A549 (cell line): Measurements from ENCODE around the gene ZDHHC18. TPM values are rescaled to one million over a fixed set of nuclear protein-coding genes. Genes with fewer than 3 reads are reported as not detected.

Experiments used
- ATAC-seq, 2 experiments: fragments of 200-7000 bp in 1 of 2; fragments of >200 bp in 1 of 2; cut with Nextera tagmentation in 1 of 2; cut with Tn5 transposase in 1 of 2; 3 replicates each; pipeline versions ENCODE4 v1.8.0 to v1.9.1; 2018 to 2020; ENCODE audit warnings: mild to moderate bottlenecking in 1 of 2, moderate library complexity in 1 of 2
- CTCF ChIA-PET: fragments of 300-600 bp; sonication (Branson Sonifier 250); formaldehyde crosslinking; extraction: SDS; loops from one replicate; lab custom pipeline; 2021; ENCODE audit warnings: antibody characterized with exemption, inconsistent platforms; lab: Yijun Ruan, JAX
- POLR2A ChIA-PET: fragments of 350-600 bp; formaldehyde crosslinking; extraction: SDS; loops from one replicate; lab custom pipeline; 2021; ENCODE audit warnings: antibody characterized with exemption, inconsistent platforms; lab: Yijun Ruan, JAX
- DNase-seq, 2 experiments: peaks; one replicate each; pipeline versions ENCODE4 v3.0.0 to v3.0.0-alpha.2; 2011 to 2016; ENCODE audit warnings: low read depth in 1 of 2, low spot score in 1 of 2
- FAIRE-seq: peaks from 2 replicates; lab custom pipeline; 2011; peaks lifted over from hg19 to GRCh38; lab: Jason Lieb, UNC
- H3K27ac ChIP-seq, 2 experiments: fragments of >200 bp; sonication (Bioruptor Twin); formaldehyde crosslinking; 3 replicates each; pipeline ENCODE4 v1.5.1; 2016 to 2017
- H3K4me1 ChIP-seq: fragments of >200 bp; sonication (Bioruptor Twin); formaldehyde crosslinking; 3 replicates; pipeline ENCODE4 v1.6.1; 2016
- H3K4me2 ChIP-seq: fragments of >200 bp; sonication (Bioruptor Twin); formaldehyde crosslinking; 3 replicates; pipeline ENCODE4 v1.6.1; 2016
- H3K4me3 ChIP-seq: fragments of >200 bp; sonication (Bioruptor Twin); formaldehyde crosslinking; 3 replicates; pipeline ENCODE4 v1.5.1; 2016
- H3K9me3 ChIP-seq: fragments of >200 bp; sonication (Bioruptor Twin); formaldehyde crosslinking; 3 replicates; pipeline ENCODE4 v1.6.1; 2016
- BCL3 ChIP-seq: fragments of >200 bp; sonication (Bioruptor Twin); formaldehyde crosslinking; IDR thresholded peaks from 3 replicates; pipeline ENCODE4 v1.6.1; 2016
- CBX2 ChIP-seq: fragments of 200-600 bp; sonication (generic); IDR thresholded peaks from 2 replicates; pipeline ENCODE4 v1.6.1; 2016; ENCODE audit warnings: low read depth, mild to moderate bottlenecking, borderline replicate concordance
- CTCF ChIP-seq: fragments of >200 bp; sonication (Bioruptor Twin); formaldehyde crosslinking; IDR thresholded peaks from 3 replicates; pipeline ENCODE4 v1.5.1; 2016
- E2F6 ChIP-seq: IDR thresholded peaks from 2 replicates; pipeline ENCODE4 v1.6.1; 2012; ENCODE audit warnings: low read depth, borderline replicate concordance
- EHMT2 ChIP-seq: fragments of 200-600 bp; sonication (generic); IDR thresholded peaks from 2 replicates; pipeline ENCODE4 v1.6.1; 2016; ENCODE audit warnings: antibody characterized with exemption, low read depth, mild to moderate bottlenecking, moderate library complexity
- FOSB ChIP-seq: fragments of 250-450 bp; sonication (Bioruptor Pico); IDR thresholded peaks from 2 replicates; pipeline ENCODE4 v1.5.0; 2020; ENCODE audit warnings: mild to moderate bottlenecking, moderate library complexity
- HEYL ChIP-seq: fragments of 250-450 bp; sonication (Bioruptor Pico); IDR thresholded peaks from 2 replicates; pipeline ENCODE4 v1.8.0; 2021; ENCODE audit warnings: mild to moderate bottlenecking, moderate library complexity
- JUN ChIP-seq, 2 experiments: fragments of >200 bp; sonication (Bioruptor Twin); formaldehyde crosslinking; IDR thresholded peaks; 2 replicates in 1 of 2; 3 replicates in 1 of 2; pipeline ENCODE4 v1.6.1; 2016 to 2017
- JUNB ChIP-seq: fragments of >200 bp; sonication (Bioruptor Twin); formaldehyde crosslinking; IDR thresholded peaks from 2 replicates; pipeline ENCODE4 v1.6.1; 2016
- KDM1A ChIP-seq: fragments of 200-600 bp; sonication (generic); IDR thresholded peaks from 2 replicates; pipeline ENCODE4 v1.6.1; 2016; ENCODE audit warnings: low read depth, mild to moderate bottlenecking
- KDM5A ChIP-seq: fragments of 200-600 bp; sonication (generic); IDR thresholded peaks from 2 replicates; pipeline ENCODE4 v1.6.1; 2016; ENCODE audit warnings: antibody characterized with exemption, mild to moderate bottlenecking
- MAX ChIP-seq: IDR thresholded peaks from 2 replicates; pipeline ENCODE4 v1.6.1; 2012
- NPAS2 ChIP-seq: fragments of 250-450 bp; sonication (Bioruptor Pico); IDR thresholded peaks from 2 replicates; pipeline ENCODE4 v1.8.0; 2022; ENCODE audit warnings: mild to moderate bottlenecking, moderate library complexity, borderline replicate concordance
- POLR2A ChIP-seq: IDR thresholded peaks from 2 replicates; pipeline ENCODE4 v1.6.1; 2012; ENCODE audit warnings: mild to moderate bottlenecking, low read length
- RCOR1 ChIP-seq: fragments of 150-350 bp; IDR thresholded peaks from 2 replicates; pipeline ENCODE4 v1.6.1; 2014; ENCODE audit warnings: antibody characterized with exemption, low read length, low read depth
- SMC3 ChIP-seq: fragments of >200 bp; sonication (Bioruptor Twin); formaldehyde crosslinking; IDR thresholded peaks from 3 replicates; pipeline ENCODE4 v1.6.1; 2018; ENCODE audit warnings: inconsistent platforms
- SREBF2 ChIP-seq: fragments of 450-650 bp; IDR thresholded peaks from 2 replicates; pipeline ENCODE4 v1.6.1; 2014; ENCODE audit warnings: mild to moderate bottlenecking, moderate library complexity
- TP53 ChIP-seq: fragments of 250-450 bp; sonication (Bioruptor Pico); IDR thresholded peaks from 2 replicates; pipeline ENCODE4 v1.5.0; 2021; ENCODE audit warnings: mild to moderate bottlenecking, moderate library complexity
- ZFP36 ChIP-seq: fragments of 450-650 bp; IDR thresholded peaks from 2 replicates; pipeline ENCODE4 v1.6.1; 2014; ENCODE audit warnings: borderline replicate concordance; ENCODE audit not compliant: partially characterized antibody
- ZNF302 ChIP-seq: fragments of 250-450 bp; sonication (Bioruptor Pico); IDR thresholded peaks from 2 replicates; pipeline ENCODE4 v1.9.0; 2021; ENCODE audit warnings: inconsistent platforms, mild to moderate bottlenecking, moderate library complexity
- WGBS: methylation state at CpG from one replicate; pipeline ENCODE4 v1.1.6; 2017; ENCODE audit errors: missing lambda C conversion rate; 5-methylcytosine and 5-hydroxymethylcytosine counted together
- polyA minus RNA-seq: library from RNA; depleted of rRNA, polyadenylated mRNA; stranded (reverse); fragments of >200 nt; gene quantifications from 2 replicates; pipeline ENCODE4 v1.2.3, GENCODE V29; 2011; rRNA and poly(A)+ RNA removed
- polyA plus RNA-seq, 4 experiments: library from polyadenylated mRNA; depleted of rRNA in 3 of 4; stranded (reverse); fragments of >200 nt; fragmentation: RNase III in 1 of 4; extraction: RNeasy Plus Mini Kit Qiagen cat#74134 plus additional on column Dnase treatment in 1 of 4; gene quantifications; 2 replicates in 3 of 4; 3 replicates in 1 of 4; pipeline ENCODE4 v1.2.3, GENCODE V29; 2011 to 2017

The ZDHHC18 gene
- polyA plus RNA-seq (2011; rRNA removed) (20.0 and 27.0 TPM in 2 replicates), polyA plus RNA-seq (2017; fragmentation: RNase III; extraction: RNeasy Plus Mini Kit Qiagen cat#74134 plus additional on column Dnase treatment) (15.0 to 16.2 TPM (median 15.7 TPM) in 3 replicates), polyA minus RNA-seq (39.5 and 46.1 TPM in 2 replicates)
- polyA plus RNA-seq (2012; cell fraction: cytosol; rRNA removed) = 37.2 and 48.1 TPM in 2 replicates
- polyA plus RNA-seq (2012; cell fraction: nucleus; rRNA removed) = 44.4 and 45.8 TPM in 2 replicates

GRCh38 chr1:26826261-26827105, at the start of gene ZDHHC18:
ZDHHC18 (plus strand) TSS chr1:26826688; CDS start chr1:26826805, 117 bp downstream.
- POLR2A ChIA-PET = interaction anchor here (0.6 to 1.0 kb wide), 3 partner anchors 23 to 190 kb away, joined by 3 to 7 read pairs (median 6); no protein-coding TSS in a partner anchor
- peak within 1 kb of the TSS; percentile 94 for H3K4me3 ChIP-seq
- FAIRE-seq = no peak

GRCh38 chr1:26779098-26779668, 47.3 kb upstream of the ZDHHC18 start:
- Histone ChIP-seq H3K27ac (no peak overlapping the region), H3K9me3 (no peaks in the 10 kb centered on the region), H3K4me1 (peaks cover 26% of the 10 kb centered on the region), H3K4me3 (no peak overlapping the region), H3K4me2 (no peak overlapping the region)
- DNase-seq (no peak), ATAC-seq (no peak), FAIRE-seq (no peak)
- 94% methylated on average over 11 of the region's 11 CpGs for WGBS
- TF ChIP-seq KDM5A (no peak), ZFP36 (no peak), NPAS2 (CRISPR knock-in tag) (no peak), JUNB (no peak), POLR2A (no peak), HEYL (CRISPR knock-in tag) (no peak), EHMT2 (no peak), KDM1A (no peak), SREBF2 (no peak), FOSB (no peak), BCL3 (no peak)
- CTCF ChIA-PET = interaction anchor here (0.5 to 2.1 kb wide), 6 partner anchors 10 to 185 kb away, joined by 3 to 9 read pairs (median 3); no protein-coding TSS in a partner anchor
- POLR2A ChIA-PET = no interaction called here

More at GRCh38 chr1:26826261-26827105, at the start of gene ZDHHC18:
- peak; percentile 39 to 42 for DNase-seq
- ATAC-seq = peak; percentile 83 to 87
- WGBS = 0% methylated on average over 16 of the region's 107 CpGs
- peak within 1 kb of the TSS; percentile 75 to 91 for H3K27ac ChIP-seq
- peaks cover 28% of the 10 kb centered on the region for H3K4me1 ChIP-seq
- CTCF ChIA-PET = interaction anchor here (0.7 to 1.7 kb wide), 8 partner anchors 9 to 60 kb away, joined by 3 to 6 read pairs (median 3); partner anchors contain the start of gene SFN
- TF ChIP-seq TP53 (CRISPR knock-in tag) (no peak), E2F6 (peak; percentile 41; the same call in 1 of the 2 replicates), CTCF (peak; percentile 73), RCOR1 (no peak), JUNB (no peak), MAX (0 out of 2 replicates have a peak, but pooled peaks have one; percentile 27), SMC3 (0 out of 3 replicates have a peak, but pooled peaks have one; percentile 6), JUN (IDR thresholded peaks at IDR 0.05) (peak in 1 of 2 experiments; percentile 54; a peak in 3 of 5 replicates), POLR2A (peak; percentile 73), CBX2 (no peak), ZNF302 (CRISPR knock-in tag) (no peak)
- TF ChIP-seq, all 56 proteins: peak for 6
- no peaks in the 10 kb centered on the region for H3K9me3 ChIP-seq
- H3K4me2 ChIP-seq = peak within 1 kb of the TSS; percentile 80
